ENCODE results near the gene SERPINB6.

DNA sequence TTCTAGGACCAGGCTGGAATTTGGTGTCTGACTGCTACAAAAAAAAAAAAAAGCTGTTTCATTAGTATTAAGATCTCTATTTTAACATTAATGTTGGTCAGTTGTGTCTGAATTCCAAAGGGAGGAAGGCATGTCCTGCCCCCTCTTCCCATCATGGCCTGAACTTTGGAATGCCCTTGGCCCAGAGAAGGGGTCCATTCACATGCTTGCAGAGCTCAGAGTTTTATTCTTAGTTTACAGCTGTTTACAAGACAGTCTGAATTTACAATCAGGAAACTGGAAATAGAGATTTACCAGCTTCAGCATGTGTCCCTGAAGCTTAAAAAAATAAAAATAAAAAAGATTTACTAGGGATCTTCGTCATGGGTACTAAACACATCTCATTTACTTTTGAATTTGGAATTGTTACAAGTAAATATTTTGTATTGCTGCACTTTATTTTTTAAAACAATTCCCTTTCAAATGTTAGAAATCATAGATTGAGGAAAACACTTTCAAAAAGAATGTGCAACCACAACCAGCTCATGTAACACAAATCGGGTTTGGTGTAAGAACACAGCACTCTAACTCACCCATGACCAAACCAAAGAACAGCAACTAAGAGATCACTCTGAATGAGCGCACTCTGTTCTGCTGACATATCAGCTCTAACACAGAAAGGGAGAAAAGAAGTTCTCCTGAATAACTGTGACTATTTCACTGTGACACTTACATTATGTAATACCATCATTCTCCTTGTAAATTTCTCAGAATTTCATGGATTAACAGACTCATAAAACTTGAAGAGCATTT, 6.6 kb upstream of the SERPINB6 start:
- TF ChIP-seq POLR2A (IDR thresholded peaks at IDR 0.05): no peak
- TF ChIP-seq, protein P1, sequence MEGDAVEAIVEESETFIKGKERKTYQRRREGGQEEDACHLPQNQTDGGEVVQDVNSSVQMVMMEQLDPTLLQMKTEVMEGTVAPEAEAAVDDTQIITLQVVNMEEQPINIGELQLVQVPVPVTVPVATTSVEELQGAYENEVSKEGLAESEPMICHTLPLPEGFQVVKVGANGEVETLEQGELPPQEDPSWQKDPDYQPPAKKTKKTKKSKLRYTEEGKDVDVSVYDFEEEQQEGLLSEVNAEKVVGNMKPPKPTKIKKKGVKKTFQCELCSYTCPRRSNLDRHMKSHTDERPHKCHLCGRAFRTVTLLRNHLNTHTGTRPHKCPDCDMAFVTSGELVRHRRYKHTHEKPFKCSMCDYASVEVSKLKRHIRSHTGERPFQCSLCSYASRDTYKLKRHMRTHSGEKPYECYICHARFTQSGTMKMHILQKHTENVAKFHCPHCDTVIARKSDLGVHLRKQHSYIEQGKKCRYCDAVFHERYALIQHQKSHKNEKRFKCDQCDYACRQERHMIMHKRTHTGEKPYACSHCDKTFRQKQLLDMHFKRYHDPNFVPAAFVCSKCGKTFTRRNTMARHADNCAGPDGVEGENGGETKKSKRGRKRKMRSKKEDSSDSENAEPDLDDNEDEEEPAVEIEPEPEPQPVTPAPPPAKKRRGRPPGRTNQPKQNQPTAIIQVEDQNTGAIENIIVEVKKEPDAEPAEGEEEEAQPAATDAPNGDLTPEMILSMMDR (IDR thresholded peaks at IDR 0.05): no peak

Data from esophagus squamous epithelium (tissue), 4 donors.